GM12891 (cell line): ENCODE data around the gene IL1RN.

Experiments
- POLR2A ChIP-seq: IDR thresholded peaks from 2 replicates; pipeline ENCODE4 v1.6.1; 2011; ENCODE audit warnings: low read depth, low read length, control low read depth
- POLR2AphosphoS5 ChIP-seq: IDR thresholded peaks from 2 replicates; pipeline ENCODE4 v1.6.1; 2011; ENCODE audit warnings: low read depth, low read length, control low read depth
- POU2F2 ChIP-seq: IDR thresholded peaks from 2 replicates; pipeline ENCODE4 v1.6.1; 2011; ENCODE audit warnings: low read depth, mild to moderate bottlenecking, control low read depth, low read length, moderate library complexity
- SPI1 ChIP-seq: IDR thresholded peaks from 2 replicates; pipeline ENCODE4 v1.6.1; 2011; ENCODE audit warnings: low read depth, low read length, control low read depth
- TAF1 ChIP-seq: IDR thresholded peaks from 2 replicates; pipeline ENCODE4 v1.6.1; 2011; ENCODE audit warnings: low read depth, low read length, control low read depth

DNA sequence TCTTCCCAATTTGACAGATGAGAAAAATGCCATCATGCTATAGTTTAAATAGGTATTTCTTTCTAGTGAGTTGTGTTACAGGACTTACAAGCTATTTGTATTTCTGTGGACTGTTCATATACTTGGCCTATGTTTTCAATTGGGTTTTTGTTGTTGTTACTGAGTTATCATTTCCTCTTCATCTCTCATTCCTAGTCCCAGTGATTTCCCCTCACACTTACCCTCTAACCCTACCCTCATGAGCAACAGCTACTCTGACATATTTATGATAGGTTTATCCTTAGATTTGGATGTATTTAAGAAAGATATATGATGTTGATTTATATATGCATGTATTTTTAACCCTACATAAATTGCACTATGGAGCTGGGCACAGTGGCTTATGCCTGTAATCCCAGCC, 35.5 kb downstream of the IL1RN start:
- TF ChIP-seq POLR2A: no peak
- no peak for TF ChIP-seq SPI1
- no peak for TF ChIP-seq POLR2AphosphoS5
- no peak for TF ChIP-seq TAF1
- TF ChIP-seq POU2F2: no peak
